ENCODE measurements around the gene TUBB4A. TPM values are rescaled to one million over a fixed set of nuclear protein-coding genes. Genes with fewer than 3 reads are reported as not detected.

Gene TUBB4A
- total RNA-seq, 2 donors from 2014 or later: 3.0 to 3.4 TPM

- DNase-seq: no peak
- WGBS, 2 donors: 38 to 42% methylated on average over 15 of the region's 15 CpGs
- no peak overlapping the region for H3K4me3 ChIP-seq
Measured at GRCh38 chr19:6489278-6490061, 12.6 kb downstream of the TUBB4A start.

DNA sequence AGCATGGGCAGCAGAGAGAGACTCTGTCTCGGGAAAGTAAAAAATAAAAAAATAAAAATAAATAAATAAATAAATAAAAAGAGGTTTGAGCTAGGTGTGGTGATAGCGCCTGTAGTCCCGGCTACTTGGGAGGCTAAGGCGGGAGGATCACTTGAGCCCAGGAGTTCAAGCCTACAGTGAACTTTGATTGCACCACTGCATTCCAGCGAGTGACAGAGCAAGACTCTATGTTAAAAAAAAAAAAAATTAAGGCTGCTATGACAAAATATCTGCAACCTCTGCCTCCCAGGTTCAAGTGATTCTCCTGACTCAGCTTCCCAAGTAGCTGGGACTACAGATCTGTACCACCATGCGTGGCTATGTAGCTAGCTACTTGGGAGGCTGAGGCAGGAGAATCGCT, 17.3 kb downstream of the TUBB4A start:
- Histone ChIP-seq H3K4me1 (no peaks in the 10 kb centered on the region), H3K27ac (no peak overlapping the region), H3K27me3 (no peaks in the 10 kb centered on the region), H3K9me3 (no peaks in the 10 kb centered on the region), H3K36me3 (replicated peaks in 1 of 2; ENCODE audit: insufficient read depth in 1 of 2, low read depth in 2 of 2) (no peaks in the 10 kb centered on the region), H3K4me3 (no peak overlapping the region)
- ATAC-seq (no peak), DNase-seq (no peak)
- 87 to 92% methylated on average over 7 of the region's 7 CpGs for WGBS, 2 donors
- intact Hi-C loops (cut with DNase I): no loop called here
- TF ChIP-seq POLR2A (IDR thresholded peaks at IDR 0.05) (no peak), CTCF (IDR thresholded peaks at IDR 0.05) (no peak)

More at GRCh38 chr19:6489278-6490061, 12.6 kb downstream of the TUBB4A start:
- Histone ChIP-seq H3K36me3 (replicated peaks in 1 of 2; ENCODE audit: insufficient read depth in 1 of 2, low read depth in 2 of 2) (no peaks in the 10 kb centered on the region), H3K4me1 (no peaks in the 10 kb centered on the region), H3K27ac (no peak overlapping the region), H3K9me3 (no peaks in the 10 kb centered on the region), H3K27me3 (no peaks in the 10 kb centered on the region)
- intact Hi-C loops (cut with DNase I): no loop called here
- TF ChIP-seq POLR2A (IDR thresholded peaks at IDR 0.05) (no peak), CTCF (IDR thresholded peaks at IDR 0.05) (no peak)
- ATAC-seq: no peak

DNA sequence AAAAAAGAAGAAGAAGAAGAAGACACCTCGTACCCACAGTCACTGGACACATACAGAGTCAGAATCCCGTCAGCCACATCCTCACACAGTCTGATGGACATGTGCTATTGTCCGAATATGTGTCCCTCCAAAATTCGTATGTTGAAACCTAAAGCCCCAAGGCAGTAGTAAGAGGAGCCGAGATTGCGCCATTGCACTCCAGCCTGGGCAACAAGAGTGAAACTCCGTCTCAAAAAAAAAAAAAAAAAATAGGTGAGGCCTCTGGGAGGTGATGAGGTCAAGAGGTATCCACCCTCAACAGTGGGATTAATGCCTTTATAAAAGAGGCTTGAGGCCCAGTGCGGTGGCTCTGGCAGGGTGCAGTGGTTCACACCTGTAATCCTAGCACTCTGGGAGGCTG, 17.9 kb downstream of the TUBB4A start:
- TF ChIP-seq CTCF (IDR thresholded peaks at IDR 0.05) (no peak), POLR2A (IDR thresholded peaks at IDR 0.05) (no peak)
- Histone ChIP-seq H3K27ac (no peak overlapping the region), H3K4me3 (no peak overlapping the region), H3K27me3 (no peaks in the 10 kb centered on the region), H3K36me3 (replicated peaks in 1 of 2; ENCODE audit: insufficient read depth in 1 of 2, low read depth in 2 of 2) (no peaks in the 10 kb centered on the region), H3K4me1 (no peaks in the 10 kb centered on the region), H3K9me3 (no peaks in the 10 kb centered on the region)
- intact Hi-C loops (cut with DNase I): no loop called here
- DNase-seq (no peak), ATAC-seq (no peak)
- 87% methylated on average over 8 of the region's 8 CpGs for WGBS, 2 donors

GRCh38 chr19:6483235-6483634, 18.9 kb downstream of the TUBB4A start:
- no peak overlapping the region for H3K4me3 ChIP-seq
- no peak for ATAC-seq
- intact Hi-C loops (cut with DNase I): no loop called here
- no peaks in the 10 kb centered on the region for H3K27me3 ChIP-seq
- H3K36me3 ChIP-seq (replicated peaks in 1 of 2; ENCODE audit: insufficient read depth in 1 of 2, low read depth in 2 of 2): no peaks in the 10 kb centered on the region
- no peaks in the 10 kb centered on the region for H3K4me1 ChIP-seq
- 47 to 53% methylated on average over 3 of the region's 3 CpGs for WGBS, 2 donors
- H3K27ac ChIP-seq: no peak overlapping the region
- DNase-seq: no peak
- H3K9me3 ChIP-seq: no peaks in the 10 kb centered on the region
- no peak for TF ChIP-seq CTCF (IDR thresholded peaks at IDR 0.05)
- no peak for TF ChIP-seq POLR2A (IDR thresholded peaks at IDR 0.05)

DNA sequence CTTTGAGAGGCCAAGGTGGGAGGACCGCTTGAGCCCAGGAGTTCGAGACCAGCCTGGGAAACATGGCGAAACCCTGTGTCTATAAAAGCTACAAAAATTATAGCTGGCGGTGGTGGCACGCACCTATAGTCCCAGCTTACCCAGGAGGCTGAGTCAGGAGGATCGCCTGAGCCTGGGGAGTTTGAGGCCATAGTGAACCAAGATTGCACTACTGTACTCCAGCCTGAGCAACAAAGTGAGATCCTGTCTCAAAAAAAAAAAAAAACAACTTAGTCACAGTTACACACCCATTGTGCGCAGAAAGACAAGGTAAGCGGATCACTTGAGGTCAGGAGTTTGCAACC, 19.8 kb downstream of the TUBB4A start:
- WGBS, 2 donors: 89 to 95% methylated on average over 7 to 8 of the region's 8 CpGs
- no peaks in the 10 kb centered on the region for H3K27me3 ChIP-seq
- H3K4me1 ChIP-seq: no peaks in the 10 kb centered on the region
- H3K9me3 ChIP-seq: no peaks in the 10 kb centered on the region
- H3K36me3 ChIP-seq (replicated peaks in 1 of 2; ENCODE audit: insufficient read depth in 1 of 2, low read depth in 2 of 2): no peaks in the 10 kb centered on the region
- DNase-seq (no peak), ATAC-seq (no peak)
- H3K27ac ChIP-seq: no peak overlapping the region
- intact Hi-C loops (cut with DNase I): no loop called here
- TF ChIP-seq CTCF (IDR thresholded peaks at IDR 0.05) (no peak), POLR2A (IDR thresholded peaks at IDR 0.05) (no peak)
- no peak overlapping the region for H3K4me3 ChIP-seq
